H9 (cell line): ENCODE data around the gene FADS1. TPM values are rescaled to one million over a fixed set of nuclear protein-coding genes. Genes with fewer than 3 reads are reported as not detected.

Source experiments
- DNase-seq: peaks from one replicate; pipeline ENCODE4 v3.0.0-alpha.2; 2017
- H2AFZ ChIP-seq: one replicate; pipeline ENCODE4 v1.6.1; 2013; ENCODE audit warnings: mild to moderate bottlenecking, low read length, control low read depth, moderate library complexity
- H2AK5ac ChIP-seq: 2 replicates; pipeline ENCODE4 v1.6.1; 2013; ENCODE audit warnings: low read length, control low read depth, mixed read lengths; ENCODE audit not compliant: insufficient read length
- H2BK120ac ChIP-seq: one replicate; pipeline ENCODE4 v1.6.1; 2013; ENCODE audit warnings: low read depth, mild to moderate bottlenecking, low read length, control low read depth, inconsistent platforms; ENCODE audit not compliant: poor library complexity, severe bottlenecking
- H2BK12ac ChIP-seq: 2 replicates; pipeline ENCODE4 v1.6.1; 2013; ENCODE audit warnings: low read length, control low read depth, mixed read lengths, low read depth; ENCODE audit not compliant: insufficient read length
- H2BK15ac ChIP-seq: 2 replicates; pipeline ENCODE4 v1.6.1; 2013; ENCODE audit warnings: low read depth, low read length, control low read depth
- H2BK20ac ChIP-seq: one replicate; pipeline ENCODE4 v1.6.1; 2013; ENCODE audit warnings: low read depth, mild to moderate bottlenecking, low read length, control low read depth, inconsistent platforms; ENCODE audit not compliant: poor library complexity, severe bottlenecking
- H2BK5ac ChIP-seq: 2 replicates; pipeline ENCODE4 v1.6.1; 2013; ENCODE audit warnings: low read length, control low read depth, mixed read lengths; ENCODE audit not compliant: insufficient read length
- H3K14ac ChIP-seq: 2 replicates; pipeline ENCODE4 v1.6.1; 2013; ENCODE audit warnings: low read length, control low read depth; ENCODE audit not compliant: insufficient read depth
- H3K18ac ChIP-seq: 2 replicates; pipeline ENCODE4 v1.6.1; 2013; ENCODE audit warnings: low read depth, mild to moderate bottlenecking, mixed read lengths, low read length, control low read depth; ENCODE audit not compliant: insufficient read length
- H3K23ac ChIP-seq: 2 replicates; pipeline ENCODE4 v1.6.1; 2013; ENCODE audit warnings: low read length, control low read depth, mixed read lengths, low read depth; ENCODE audit not compliant: insufficient read length
- H3K23me2 ChIP-seq: 2 replicates; pipeline ENCODE4 v1.6.1; 2013; ENCODE audit warnings: low read depth, mild to moderate bottlenecking, mixed read lengths, low read length, control low read depth; ENCODE audit not compliant: insufficient read length, poor library complexity, severe bottlenecking
- H3K27ac ChIP-seq: 2 replicates; pipeline ENCODE4 v1.5.1; 2013; ENCODE audit warnings: low read length, control low read depth, mixed read lengths, low read depth; ENCODE audit not compliant: insufficient read length
- H3K27me3 ChIP-seq: 2 replicates; pipeline ENCODE4 v1.6.1; 2013; ENCODE audit warnings: low read length, control low read depth, inconsistent platforms; ENCODE audit not compliant: insufficient read depth
- H3K4ac ChIP-seq: 2 replicates; pipeline ENCODE4 v1.6.1; 2013; ENCODE audit warnings: low read depth, mild to moderate bottlenecking, control low read depth, inconsistent platforms, low read length, moderate library complexity
- H3K4me1 ChIP-seq: 2 replicates; pipeline ENCODE4 v1.6.1; 2013; ENCODE audit warnings: low read length, control low read depth, inconsistent platforms; ENCODE audit not compliant: insufficient read depth
- H3K4me2 ChIP-seq: 2 replicates; pipeline ENCODE4 v1.6.1; 2013; ENCODE audit warnings: low read length, control low read depth, mixed read lengths; ENCODE audit not compliant: insufficient read length, insufficient read depth
- H3K56ac ChIP-seq: 2 replicates; pipeline ENCODE4 v1.6.1; 2013; ENCODE audit warnings: low read depth, mild to moderate bottlenecking, mixed read lengths, low read length, control low read depth; ENCODE audit not compliant: insufficient read length
- H3K79me1 ChIP-seq: 2 replicates; pipeline ENCODE4 v1.6.1; 2013; ENCODE audit warnings: low read depth, mild to moderate bottlenecking, moderate library complexity, low read length, control low read depth, inconsistent platforms; ENCODE audit not compliant: insufficient read depth, poor library complexity, severe bottlenecking
- H3K79me2 ChIP-seq: 2 replicates; pipeline ENCODE4 v1.6.1; 2013; ENCODE audit warnings: low read length, control low read depth, inconsistent platforms; ENCODE audit not compliant: insufficient read depth
- H3K9ac ChIP-seq: 2 replicates; pipeline ENCODE4 v1.6.1; 2013; ENCODE audit warnings: low read length, control low read depth, mixed read lengths; ENCODE audit not compliant: insufficient read length; ENCODE audit errors: extremely low read depth
- H3K9me3 ChIP-seq: one replicate; pipeline ENCODE4 v1.6.1; 2013; ENCODE audit warnings: low read depth, low read length, inconsistent platforms; ENCODE audit not compliant: control insufficient read depth
- H3T11ph ChIP-seq: one replicate; pipeline ENCODE4 v1.6.1; 2013; ENCODE audit warnings: mild to moderate bottlenecking, low read length, control low read depth, inconsistent platforms
- H4K20me1 ChIP-seq: one replicate; pipeline ENCODE4 v1.6.1; 2013; ENCODE audit not compliant: control insufficient read depth, insufficient read length, insufficient read depth
- H4K5ac ChIP-seq: 2 replicates; pipeline ENCODE4 v1.6.1; 2013; ENCODE audit warnings: low read depth, mild to moderate bottlenecking, mixed read lengths, low read length, control low read depth; ENCODE audit not compliant: insufficient read length
- H4K8ac ChIP-seq: replicated peaks from 2 replicates; pipeline ENCODE4 v1.6.1; 2013; ENCODE audit warnings: low read length, control low read depth, mixed read lengths, low read depth; ENCODE audit not compliant: insufficient read length
- H4K91ac ChIP-seq: 2 replicates; pipeline ENCODE4 v1.6.1; 2013; ENCODE audit warnings: low read depth, mild to moderate bottlenecking, moderate library complexity, mixed read lengths, low read length, control low read depth; ENCODE audit not compliant: insufficient read length
- H3K27ac Mint-ChIP-seq, 3 experiments: 2 replicates in 2 of 3; 3 replicates in 1 of 3; pipeline ENCODE4 v1.8.0; 2020 to 2021; ENCODE audit warnings: mixed read lengths in 3 of 3, mild to moderate bottlenecking in 1 of 3, moderate library complexity in 1 of 3
- H3K27me3 Mint-ChIP-seq: 2 replicates; pipeline ENCODE4 v1.8.0; 2021; ENCODE audit warnings: low read depth, mild to moderate bottlenecking, moderate library complexity, mixed read lengths
- H3K36me3 Mint-ChIP-seq, 3 experiments: 2 replicates in 2 of 3; 3 replicates in 1 of 3; pipeline ENCODE4 v1.8.0; 2020 to 2021; ENCODE audit warnings: low read depth in 3 of 3, mixed read lengths in 3 of 3; ENCODE audit not compliant: insufficient read depth in 1 of 3
- H3K4me1 Mint-ChIP-seq, 2 experiments: 2 replicates each; pipeline ENCODE4 v1.8.0; 2020; ENCODE audit warnings: mixed read lengths in 2 of 2
- H3K4me3 Mint-ChIP-seq, 2 experiments: 2 replicates in 1 of 2; 3 replicates in 1 of 2; pipeline ENCODE4 v1.8.0; 2020 to 2021; ENCODE audit warnings: mild to moderate bottlenecking in 2 of 2, mixed read lengths in 2 of 2, moderate library complexity in 1 of 2
- H3K9me3 Mint-ChIP-seq, 2 experiments: 2 replicates in 1 of 2; 3 replicates in 1 of 2; pipeline ENCODE4 v1.8.0; 2020; ENCODE audit warnings: mild to moderate bottlenecking in 2 of 2, mixed read lengths in 2 of 2, moderate library complexity in 1 of 2
- WGBS: extraction: QIAGEN DNeasy Blood & Tissue Kit; methylation state at CpG from one replicate; pipeline ENCODE4 v1.1.7; 2013; ENCODE audit warnings: missing lambda C conversion rate, low lambda C conversion rate, mixed read lengths; ENCODE audit not compliant: insufficient read length; ENCODE audit errors: extremely low coverage; 5-methylcytosine and 5-hydroxymethylcytosine counted together
- total RNA-seq: library from RNA; stranded (reverse); gene quantifications from 2 replicates; pipeline ENCODE4 v1.2.1, GENCODE V29; 2021
- TF ChIP-seq, protein P1 (sequence below): fragments of 200-600 bp; sonication (generic); conservative IDR thresholded peaks from 3 replicates; pipeline ENCODE4 v1.8.0; 2021; ENCODE audit warnings: antibody characterized with exemption, mild to moderate bottlenecking

The FADS1 gene
- total RNA-seq, 1 experiment from 2014 or later = 125 TPM

GRCh38 chr11:61762798-61763197 is 54.0 kb downstream of the FADS1 start:
- no peaks in the 10 kb centered on the region; the same call in 1 of the 2 replicates for H3K4me1 ChIP-seq
- H4K20me1 ChIP-seq = no peaks in the 10 kb centered on the region
- H2BK15ac ChIP-seq = no peak overlapping the region
- H3K79me2 ChIP-seq = no peaks in the 10 kb centered on the region
- no peaks in the 10 kb centered on the region; a peak in 1 of 7 replicates for H3K36me3 Mint-ChIP-seq
- no peak overlapping the region for H3K27ac Mint-ChIP-seq
- H4K8ac ChIP-seq = no peak overlapping the region
- H3K23ac ChIP-seq = no peak overlapping the region
- H3T11ph ChIP-seq = no peak overlapping the region
- H3K4me1 Mint-ChIP-seq = peaks cover 28 to 45% of the 10 kb centered on the region in 2 experiments
- H3K56ac ChIP-seq = no peak overlapping the region
- H2BK12ac ChIP-seq = no peak overlapping the region
- no peak overlapping the region; a peak in 1 of 5 replicates for H3K4me3 Mint-ChIP-seq
- H3K27ac ChIP-seq = no peak overlapping the region
- no peaks in the 10 kb centered on the region for H3K27me3 Mint-ChIP-seq
- WGBS = no CpG with 5 or more reads among the region's 15 CpGs
- H2BK5ac ChIP-seq = no peak overlapping the region
- H3K4me2 ChIP-seq = no peak overlapping the region
- H2AFZ ChIP-seq = no peak overlapping the region
- no peak overlapping the region for H3K4ac ChIP-seq
- no peak overlapping the region for H2BK20ac ChIP-seq
- no peaks in the 10 kb centered on the region for H3K9me3 ChIP-seq
- no peak overlapping the region for H4K91ac ChIP-seq
- H3K9ac ChIP-seq = no peak overlapping the region
- TF ChIP-seq, protein P1, sequence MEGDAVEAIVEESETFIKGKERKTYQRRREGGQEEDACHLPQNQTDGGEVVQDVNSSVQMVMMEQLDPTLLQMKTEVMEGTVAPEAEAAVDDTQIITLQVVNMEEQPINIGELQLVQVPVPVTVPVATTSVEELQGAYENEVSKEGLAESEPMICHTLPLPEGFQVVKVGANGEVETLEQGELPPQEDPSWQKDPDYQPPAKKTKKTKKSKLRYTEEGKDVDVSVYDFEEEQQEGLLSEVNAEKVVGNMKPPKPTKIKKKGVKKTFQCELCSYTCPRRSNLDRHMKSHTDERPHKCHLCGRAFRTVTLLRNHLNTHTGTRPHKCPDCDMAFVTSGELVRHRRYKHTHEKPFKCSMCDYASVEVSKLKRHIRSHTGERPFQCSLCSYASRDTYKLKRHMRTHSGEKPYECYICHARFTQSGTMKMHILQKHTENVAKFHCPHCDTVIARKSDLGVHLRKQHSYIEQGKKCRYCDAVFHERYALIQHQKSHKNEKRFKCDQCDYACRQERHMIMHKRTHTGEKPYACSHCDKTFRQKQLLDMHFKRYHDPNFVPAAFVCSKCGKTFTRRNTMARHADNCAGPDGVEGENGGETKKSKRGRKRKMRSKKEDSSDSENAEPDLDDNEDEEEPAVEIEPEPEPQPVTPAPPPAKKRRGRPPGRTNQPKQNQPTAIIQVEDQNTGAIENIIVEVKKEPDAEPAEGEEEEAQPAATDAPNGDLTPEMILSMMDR = no peak
- no peaks in the 10 kb centered on the region for H3K27me3 ChIP-seq
- no peaks in the 10 kb centered on the region for H3K23me2 ChIP-seq
- H4K5ac ChIP-seq = no peak overlapping the region
- H3K18ac ChIP-seq = no peak overlapping the region
- H3K14ac ChIP-seq = no peak overlapping the region
- no peak overlapping the region for H2AK5ac ChIP-seq
- H3K9me3 Mint-ChIP-seq = no peaks in the 10 kb centered on the region
- H2BK120ac ChIP-seq = no peak overlapping the region
- no peaks in the 10 kb centered on the region for H3K79me1 ChIP-seq
- no peak for DNase-seq
